ENCODE results near the gene TM4SF18.

TM4SF18 gene

DNA sequence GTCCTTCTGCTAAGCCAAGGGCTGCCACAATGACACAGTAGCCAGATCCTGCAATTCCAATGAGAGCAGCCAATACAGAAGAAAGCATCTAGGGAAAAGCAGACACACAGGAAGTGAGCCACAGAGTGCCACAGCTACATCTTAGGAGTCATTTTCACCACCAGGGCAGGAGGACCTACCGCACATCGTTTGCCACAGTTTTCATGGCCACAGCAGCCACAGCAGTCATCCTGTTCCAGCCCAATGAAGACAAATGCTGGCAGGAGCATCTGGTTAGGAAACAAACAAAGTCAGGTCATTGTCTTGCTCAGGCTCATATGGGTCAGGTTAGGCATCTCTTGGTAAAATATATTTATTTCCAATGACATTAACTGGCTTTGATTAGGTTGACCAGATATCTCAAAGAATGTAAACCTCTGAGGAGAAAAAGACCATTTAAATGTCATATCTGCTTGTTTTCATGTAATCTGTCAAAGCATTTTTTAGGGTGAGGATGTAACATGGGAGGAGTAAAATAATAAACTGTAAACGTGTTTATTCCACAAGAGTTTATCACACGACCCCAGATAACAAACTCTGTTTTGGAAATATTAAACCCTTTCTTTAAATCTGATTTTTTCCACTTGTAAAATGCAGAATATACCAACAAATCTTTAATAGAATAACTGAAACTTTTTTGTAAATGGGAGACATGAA lies 42.2 kb upstream of the TM4SF18 start:
- no peaks in the 10 kb centered on the region for H3K4me1 ChIP-seq (ENCODE audit: control insufficient read depth, insufficient read depth, low read length)
- 86 to 90% methylated on average over 3 to 4 of the region's 4 CpGs for WGBS, 2 experiments
- H3K9me3 ChIP-seq (ENCODE audit: control insufficient read depth, low read length), result no peaks in the 10 kb centered on the region
- no peak overlapping the region for H3K27ac ChIP-seq (ENCODE audit: insufficient read depth, low read depth, low read length, poor library complexity, severe bottlenecking)
- H3K4me3 ChIP-seq (ENCODE audit: insufficient read depth, low read depth, low read length), result no peak overlapping the region
- no peaks in the 10 kb centered on the region for H3K36me3 ChIP-seq (ENCODE audit: control insufficient read depth, insufficient read depth, low read length)
- H3K27me3 ChIP-seq (ENCODE audit: control insufficient read depth, insufficient read depth, low read length, poor library complexity, severe bottlenecking), result no peaks in the 10 kb centered on the region

DNA sequence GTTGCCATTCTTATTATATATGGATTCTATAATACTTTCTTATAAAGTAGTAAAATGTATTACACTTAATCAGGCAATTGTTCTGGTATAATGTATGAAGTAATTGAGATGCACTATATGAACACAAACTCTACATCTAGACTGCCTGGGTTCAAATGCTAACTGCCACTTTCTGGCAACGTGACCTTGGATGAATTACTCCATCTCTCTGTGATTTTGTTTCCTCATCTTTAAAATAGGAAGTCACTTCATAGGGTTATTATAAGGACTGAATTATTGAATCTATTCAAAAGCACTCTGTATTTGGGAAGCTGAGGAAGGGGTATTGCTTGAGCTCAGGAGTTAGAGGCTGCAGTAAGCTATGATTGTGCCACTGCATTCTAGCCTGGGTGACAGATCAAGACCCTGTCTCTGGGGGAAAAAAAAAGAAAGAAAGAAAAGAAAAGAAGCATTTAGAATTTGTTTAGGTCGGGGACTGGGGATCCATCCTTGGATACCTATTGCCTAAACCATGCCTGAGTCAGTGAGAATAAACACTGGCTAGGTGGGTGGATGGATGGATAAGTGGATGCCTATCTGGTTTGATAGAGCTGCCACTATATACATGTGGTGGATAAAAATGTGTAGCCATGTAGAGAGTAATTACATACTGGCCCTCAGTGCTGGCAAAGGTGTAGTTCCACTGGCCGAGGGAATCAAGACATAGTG lies 41.5 kb upstream of the TM4SF18 start:
- WGBS, 2 experiments, result 89 to 94% methylated on average over 3 of the region's 3 CpGs
- Histone ChIP-seq H3K27me3 (ENCODE audit: control insufficient read depth, insufficient read depth, low read length, poor library complexity, severe bottlenecking) (no peaks in the 10 kb centered on the region), H3K4me3 (ENCODE audit: insufficient read depth, low read depth, low read length) (no peak overlapping the region), H3K9me3 (ENCODE audit: control insufficient read depth, low read length) (no peaks in the 10 kb centered on the region), H3K27ac (ENCODE audit: insufficient read depth, low read depth, low read length, poor library complexity, severe bottlenecking) (no peak overlapping the region), H3K36me3 (ENCODE audit: control insufficient read depth, insufficient read depth, low read length) (no peaks in the 10 kb centered on the region), H3K4me1 (ENCODE audit: control insufficient read depth, insufficient read depth, low read length) (peaks cover 7% of the 10 kb centered on the region)

DNA sequence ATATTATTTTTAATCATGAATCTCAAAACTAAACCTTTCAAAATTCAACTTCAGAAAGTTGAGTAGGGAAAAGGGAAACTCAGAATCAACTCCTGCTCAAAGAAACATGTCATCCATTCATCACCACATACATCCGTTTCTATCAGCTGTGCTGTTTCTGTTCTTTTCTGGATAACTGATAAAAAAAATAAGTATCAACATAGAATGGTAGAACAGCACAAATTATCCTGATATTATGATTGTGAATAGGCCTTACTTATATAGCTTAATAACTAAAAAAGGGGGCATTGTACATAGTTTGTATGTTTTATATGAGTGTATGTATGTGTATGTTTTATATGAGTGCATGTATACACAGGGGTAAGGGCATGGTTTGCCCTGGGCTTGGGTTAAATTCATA lies 41.0 kb upstream of the TM4SF18 start:
- Histone ChIP-seq H3K9me3 (ENCODE audit: control insufficient read depth, low read length) (no peaks in the 10 kb centered on the region), H3K4me1 (ENCODE audit: control insufficient read depth, insufficient read depth, low read length) (peaks cover 10% of the 10 kb centered on the region), H3K27me3 (ENCODE audit: control insufficient read depth, insufficient read depth, low read length, poor library complexity, severe bottlenecking) (no peaks in the 10 kb centered on the region), H3K27ac (ENCODE audit: insufficient read depth, low read depth, low read length, poor library complexity, severe bottlenecking) (no peak overlapping the region), H3K36me3 (ENCODE audit: control insufficient read depth, insufficient read depth, low read length) (no peaks in the 10 kb centered on the region), H3K4me3 (ENCODE audit: insufficient read depth, low read depth, low read length) (no peak overlapping the region)
- 100% methylated on average over 1 of the region's 1 CpG; no CpG with 5 or more reads in 1 of the 2 experiments for WGBS, 2 experiments

DNA sequence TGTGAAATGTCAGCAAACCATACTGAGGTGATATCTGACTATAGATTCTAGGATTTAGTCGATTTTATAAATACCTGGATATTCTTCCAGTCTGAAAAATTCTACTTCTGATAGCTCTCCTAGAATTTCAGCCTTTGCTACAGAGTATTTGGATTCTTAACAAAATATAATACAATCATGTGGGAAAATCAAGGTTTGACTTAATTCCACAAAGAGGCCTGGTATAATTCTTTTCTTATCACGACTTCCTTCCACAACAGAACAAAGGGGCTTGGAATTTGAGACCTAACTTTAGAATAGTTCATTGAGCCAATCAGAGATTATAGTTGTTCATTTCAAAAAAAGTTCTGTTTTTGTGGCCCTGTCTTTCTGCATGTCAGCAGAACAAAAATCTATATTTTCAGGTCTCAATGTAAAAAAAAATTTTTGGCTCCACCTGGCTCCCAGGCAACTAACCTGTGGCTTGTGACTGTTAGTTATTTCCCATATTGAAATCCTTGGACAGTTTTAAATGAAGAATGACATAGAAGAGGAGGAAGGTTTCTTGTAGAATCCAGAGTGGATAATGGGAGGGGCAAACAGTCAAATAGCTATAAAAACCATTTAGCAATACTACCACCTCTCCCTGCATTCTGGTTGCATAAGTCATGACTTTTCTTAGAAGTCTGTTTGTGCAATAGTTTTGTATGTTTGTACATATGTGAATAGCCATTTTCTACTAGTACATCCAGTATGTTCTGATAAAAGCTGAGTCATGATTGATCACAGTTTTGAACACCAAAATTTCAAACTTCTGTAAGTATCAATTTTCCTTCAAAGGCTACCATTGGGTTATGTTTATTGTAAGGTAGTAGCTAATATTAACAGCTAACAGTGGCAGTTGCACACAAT lies 40.0 kb upstream of the TM4SF18 start:
- Histone ChIP-seq H3K4me1 (ENCODE audit: control insufficient read depth, insufficient read depth, low read length) (peaks cover 10% of the 10 kb centered on the region), H3K9me3 (ENCODE audit: control insufficient read depth, low read length) (no peaks in the 10 kb centered on the region), H3K27me3 (ENCODE audit: control insufficient read depth, insufficient read depth, low read length, poor library complexity, severe bottlenecking) (no peaks in the 10 kb centered on the region), H3K27ac (ENCODE audit: insufficient read depth, low read depth, low read length, poor library complexity, severe bottlenecking) (no peak overlapping the region), H3K4me3 (ENCODE audit: insufficient read depth, low read depth, low read length) (no peak overlapping the region), H3K36me3 (ENCODE audit: control insufficient read depth, insufficient read depth, low read length) (no peaks in the 10 kb centered on the region)
- 83 to 85% methylated on average over 1 to 2 of the region's 2 CpGs for WGBS, 2 experiments

- WGBS, 2 experiments, result 100% methylated on average over 2 of the region's 2 CpGs
- no peak overlapping the region for H3K27ac ChIP-seq (ENCODE audit: insufficient read depth, low read depth, low read length, poor library complexity, severe bottlenecking)
- no peaks in the 10 kb centered on the region for H3K9me3 ChIP-seq (ENCODE audit: control insufficient read depth, low read length)
- no peak overlapping the region for H3K4me3 ChIP-seq (ENCODE audit: insufficient read depth, low read depth, low read length)
- no peaks in the 10 kb centered on the region for H3K36me3 ChIP-seq (ENCODE audit: control insufficient read depth, insufficient read depth, low read length)
- H3K27me3 ChIP-seq (ENCODE audit: control insufficient read depth, insufficient read depth, low read length, poor library complexity, severe bottlenecking), result no peaks in the 10 kb centered on the region
- peaks cover 10% of the 10 kb centered on the region for H3K4me1 ChIP-seq (ENCODE audit: control insufficient read depth, insufficient read depth, low read length)
Observed at GRCh38 chr3:149371723-149372114, 38.3 kb upstream of the TM4SF18 start.

- Histone ChIP-seq H3K27me3 (ENCODE audit: control insufficient read depth, insufficient read depth, low read length, poor library complexity, severe bottlenecking) (no peaks in the 10 kb centered on the region), H3K4me1 (ENCODE audit: control insufficient read depth, insufficient read depth, low read length) (peaks cover 10% of the 10 kb centered on the region), H3K36me3 (ENCODE audit: control insufficient read depth, insufficient read depth, low read length) (no peaks in the 10 kb centered on the region), H3K4me3 (ENCODE audit: insufficient read depth, low read depth, low read length) (no peak overlapping the region), H3K27ac (ENCODE audit: insufficient read depth, low read depth, low read length, poor library complexity, severe bottlenecking) (no peak overlapping the region), H3K9me3 (ENCODE audit: control insufficient read depth, low read length) (no peaks in the 10 kb centered on the region)
- 83 to 86% methylated on average over 7 of the region's 7 CpGs for WGBS, 2 experiments
Observed at GRCh38 chr3:149371001-149371722, 37.7 kb upstream of the TM4SF18 start.

DNA sequence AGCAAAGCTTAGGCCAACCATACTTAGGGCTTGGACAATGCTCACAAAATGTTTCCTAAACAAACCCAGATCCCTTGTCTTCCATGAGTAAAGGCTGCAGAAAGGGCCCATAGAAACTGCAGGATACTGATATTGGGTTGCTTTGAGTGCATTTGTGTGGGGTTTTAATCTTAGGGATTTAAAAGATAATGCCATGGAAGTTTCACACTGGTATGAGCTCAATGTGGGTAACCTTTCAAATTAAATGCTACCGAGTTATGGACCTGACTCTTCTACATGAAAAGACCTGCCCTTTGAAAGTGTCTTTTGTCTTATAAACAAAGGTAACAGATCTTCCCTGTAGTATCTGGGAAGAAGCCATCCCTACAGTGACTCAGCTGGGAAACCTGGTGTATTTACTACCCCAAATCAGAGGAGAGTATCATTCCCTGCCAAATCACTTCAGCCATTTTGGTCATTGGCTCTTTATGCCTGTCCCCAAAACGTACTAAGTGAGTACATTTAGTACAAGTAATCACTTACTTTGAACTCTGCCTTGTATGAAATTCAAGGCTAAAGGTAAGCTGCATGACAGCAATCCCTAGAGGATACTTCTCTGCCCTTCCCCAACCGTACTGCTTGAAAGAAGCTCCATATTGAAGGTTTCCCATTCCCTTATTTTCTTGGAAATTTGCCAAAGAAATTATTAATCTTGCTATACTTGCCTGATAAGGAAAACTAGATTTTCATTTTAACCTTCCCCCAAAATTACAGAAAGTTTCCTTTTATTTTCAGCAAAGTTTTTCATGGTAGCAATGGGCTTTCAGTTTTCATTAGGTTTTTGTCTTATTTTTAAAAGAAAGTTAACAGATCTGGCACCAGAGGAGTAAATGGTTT lies 36.8 kb upstream of the TM4SF18 start:
- no peak overlapping the region for H3K27ac ChIP-seq (ENCODE audit: insufficient read depth, low read depth, low read length, poor library complexity, severe bottlenecking)
- no peaks in the 10 kb centered on the region for H3K27me3 ChIP-seq (ENCODE audit: control insufficient read depth, insufficient read depth, low read length, poor library complexity, severe bottlenecking)
- peaks cover 10% of the 10 kb centered on the region for H3K4me1 ChIP-seq (ENCODE audit: control insufficient read depth, insufficient read depth, low read length)
- 30 to 37% methylated on average over 3 of the region's 3 CpGs for WGBS, 2 experiments
- H3K9me3 ChIP-seq (ENCODE audit: control insufficient read depth, low read length), result no peaks in the 10 kb centered on the region
- H3K36me3 ChIP-seq (ENCODE audit: control insufficient read depth, insufficient read depth, low read length), result no peaks in the 10 kb centered on the region
- no peak overlapping the region for H3K4me3 ChIP-seq (ENCODE audit: insufficient read depth, low read depth, low read length)

- Histone ChIP-seq H3K4me3 (ENCODE audit: insufficient read depth, low read depth, low read length) (no peak overlapping the region), H3K9me3 (ENCODE audit: control insufficient read depth, low read length) (no peaks in the 10 kb centered on the region), H3K27me3 (ENCODE audit: control insufficient read depth, insufficient read depth, low read length, poor library complexity, severe bottlenecking) (no peaks in the 10 kb centered on the region), H3K4me1 (ENCODE audit: control insufficient read depth, insufficient read depth, low read length) (peaks cover 10% of the 10 kb centered on the region), H3K27ac (ENCODE audit: insufficient read depth, low read depth, low read length, poor library complexity, severe bottlenecking) (no peak overlapping the region), H3K36me3 (ENCODE audit: control insufficient read depth, insufficient read depth, low read length) (no peaks in the 10 kb centered on the region)
- 75 to 77% methylated on average over 5 of the region's 6 CpGs for WGBS, 2 experiments
Observed at GRCh38 chr3:149368674-149369497, 35.5 kb upstream of the TM4SF18 start.
